PFSK-1 (cell line): ENCODE results near the gene CENPX.

Experiments
- POLR2AphosphoS5 ChIP-seq: IDR thresholded peaks from 2 replicates; pipeline ENCODE4 v1.6.1; 2012; ENCODE audit warnings: low read depth, mild to moderate bottlenecking, control low read depth, low read length, moderate library complexity
- SIN3A ChIP-seq: IDR thresholded peaks from 2 replicates; pipeline ENCODE4 v1.6.1; 2012; ENCODE audit warnings: mild to moderate bottlenecking, low read length, moderate library complexity, borderline replicate concordance; ENCODE audit not compliant: insufficient read depth
- TAF1 ChIP-seq: IDR thresholded peaks from 2 replicates; pipeline ENCODE4 v1.6.1; 2012; ENCODE audit warnings: low read length, control low read depth, borderline replicate concordance; ENCODE audit not compliant: insufficient read depth
- TF ChIP-seq, protein P1 (sequence below), 2 experiments: IDR thresholded peaks; 2 replicates each; pipeline versions ENCODE4 v1.6.1 to v1.8.0; 2011 to 2012; ENCODE audit warnings: low read depth in 2 of 2, low read length in 2 of 2, control low read depth in 1 of 2, inconsistent platforms in 1 of 2, mild to moderate bottlenecking in 1 of 2, moderate library complexity in 1 of 2; ENCODE audit not compliant: insufficient read depth in 1 of 2

DNA sequence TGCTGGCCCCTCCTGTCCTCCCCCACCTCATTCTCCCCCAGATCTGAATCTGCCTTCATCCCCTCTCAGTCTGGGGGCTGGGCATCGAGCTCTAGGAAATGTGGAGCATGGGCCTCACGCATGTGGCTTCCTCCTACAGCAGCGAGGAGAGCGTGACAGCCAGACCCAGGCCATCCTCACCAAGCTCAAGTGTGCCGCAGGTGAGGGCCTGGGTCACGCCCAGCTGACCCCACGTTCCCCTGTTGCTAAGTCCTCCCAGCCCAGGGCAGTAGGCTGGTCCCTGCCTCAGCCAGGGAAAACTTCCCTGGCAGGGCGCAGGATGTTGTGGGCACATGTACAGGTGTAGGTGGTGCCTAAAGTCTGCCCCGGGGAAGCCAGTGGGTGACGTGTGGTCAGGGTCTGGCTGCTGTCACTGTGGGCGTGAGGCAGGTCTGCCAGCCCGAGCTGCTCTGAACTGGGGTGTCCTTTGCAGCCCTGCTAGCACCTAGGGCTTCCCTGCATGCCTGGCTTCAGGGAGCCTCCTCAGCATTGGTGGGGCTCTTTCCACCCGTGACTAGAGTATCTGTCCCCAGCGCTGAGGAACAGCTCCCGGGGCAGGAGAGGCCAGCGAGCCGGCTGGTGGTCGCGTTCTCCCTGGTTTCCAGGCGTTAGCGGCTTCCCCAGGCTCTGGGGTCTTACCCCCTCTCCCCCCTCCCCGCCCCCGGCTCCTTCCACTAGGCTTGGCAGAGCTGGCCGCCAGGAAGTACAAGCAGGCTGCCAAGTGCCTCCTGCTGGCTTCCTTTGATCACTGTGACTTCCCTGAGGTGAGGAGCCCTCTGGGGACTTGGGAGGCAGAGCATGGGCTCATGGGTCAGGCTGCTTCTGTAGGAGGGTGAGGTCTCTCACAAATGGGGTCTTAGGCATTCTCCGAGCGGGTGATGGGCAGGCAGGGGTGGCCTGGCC lies 32.6 kb upstream of the CENPX start:
- TF ChIP-seq, protein P1, sequence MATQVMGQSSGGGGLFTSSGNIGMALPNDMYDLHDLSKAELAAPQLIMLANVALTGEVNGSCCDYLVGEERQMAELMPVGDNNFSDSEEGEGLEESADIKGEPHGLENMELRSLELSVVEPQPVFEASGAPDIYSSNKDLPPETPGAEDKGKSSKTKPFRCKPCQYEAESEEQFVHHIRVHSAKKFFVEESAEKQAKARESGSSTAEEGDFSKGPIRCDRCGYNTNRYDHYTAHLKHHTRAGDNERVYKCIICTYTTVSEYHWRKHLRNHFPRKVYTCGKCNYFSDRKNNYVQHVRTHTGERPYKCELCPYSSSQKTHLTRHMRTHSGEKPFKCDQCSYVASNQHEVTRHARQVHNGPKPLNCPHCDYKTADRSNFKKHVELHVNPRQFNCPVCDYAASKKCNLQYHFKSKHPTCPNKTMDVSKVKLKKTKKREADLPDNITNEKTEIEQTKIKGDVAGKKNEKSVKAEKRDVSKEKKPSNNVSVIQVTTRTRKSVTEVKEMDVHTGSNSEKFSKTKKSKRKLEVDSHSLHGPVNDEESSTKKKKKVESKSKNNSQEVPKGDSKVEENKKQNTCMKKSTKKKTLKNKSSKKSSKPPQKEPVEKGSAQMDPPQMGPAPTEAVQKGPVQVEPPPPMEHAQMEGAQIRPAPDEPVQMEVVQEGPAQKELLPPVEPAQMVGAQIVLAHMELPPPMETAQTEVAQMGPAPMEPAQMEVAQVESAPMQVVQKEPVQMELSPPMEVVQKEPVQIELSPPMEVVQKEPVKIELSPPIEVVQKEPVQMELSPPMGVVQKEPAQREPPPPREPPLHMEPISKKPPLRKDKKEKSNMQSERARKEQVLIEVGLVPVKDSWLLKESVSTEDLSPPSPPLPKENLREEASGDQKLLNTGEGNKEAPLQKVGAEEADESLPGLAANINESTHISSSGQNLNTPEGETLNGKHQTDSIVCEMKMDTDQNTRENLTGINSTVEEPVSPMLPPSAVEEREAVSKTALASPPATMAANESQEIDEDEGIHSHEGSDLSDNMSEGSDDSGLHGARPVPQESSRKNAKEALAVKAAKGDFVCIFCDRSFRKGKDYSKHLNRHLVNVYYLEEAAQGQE (IDR thresholded peaks at IDR 0.05; ENCODE audit: insufficient read depth in 1 of 2, low read depth in 2 of 2, low read length in 2 of 2): no peak
- TF ChIP-seq SIN3A (no peak), POLR2AphosphoS5 (no peak), TAF1 (no peak)
